ENCODE results near the gene HGF.
"Not testable (repeated sequence)": the region's sequence is repeated elsewhere in the genome, so short reads cannot be mapped to it uniquely, and the experiment has no call there.

HGF gene

DNA sequence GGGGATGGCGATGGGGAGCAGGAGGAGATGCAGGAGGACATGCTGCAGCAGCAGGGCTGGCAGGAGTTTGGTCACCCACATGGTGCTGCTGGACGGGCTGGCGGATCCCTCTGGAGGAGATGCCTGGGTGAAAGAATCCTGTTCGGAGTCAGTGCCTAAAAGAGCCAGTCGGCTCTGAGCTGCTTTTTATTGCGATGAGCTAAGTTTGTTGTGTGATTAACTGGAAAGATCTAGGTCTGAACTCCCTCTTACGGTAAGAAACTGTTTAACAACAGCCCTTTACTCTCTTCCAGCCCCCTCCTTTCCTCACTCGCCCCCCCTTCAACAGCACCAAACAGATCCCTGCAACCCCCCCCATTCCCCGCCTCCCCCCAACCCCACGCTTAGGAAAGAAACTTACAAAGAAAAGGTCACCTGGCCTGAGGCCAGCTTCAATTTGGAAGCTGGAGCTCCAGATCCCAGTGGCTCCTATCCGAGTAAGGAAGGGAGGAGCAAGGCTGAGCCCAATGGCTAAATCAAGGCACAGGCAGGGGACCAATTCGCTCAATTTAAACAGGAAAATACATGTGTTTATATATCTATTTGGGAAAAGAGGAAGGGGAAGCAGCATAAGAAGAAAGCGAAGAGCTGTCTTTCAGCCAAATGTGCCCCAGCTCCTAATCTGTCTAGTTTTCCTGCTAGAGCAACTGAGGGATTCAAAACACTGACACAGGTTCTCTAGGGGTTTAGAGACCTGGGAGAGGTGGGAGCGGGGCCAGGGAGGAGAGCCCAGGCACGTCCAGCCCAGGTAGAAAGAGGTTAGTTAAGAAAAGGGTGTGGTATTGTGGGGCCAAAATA, at the start of gene HGF:
Gene HGF, minus strand, starts transcription at position 157 of the 837 bp plus-strand sequence. Its CDS starts 76 bp downstream, at position 81.
- no peak for DNase-seq (ENCODE audit: low read depth)

GRCh38 chr7:81816312-81816711, 46.5 kb upstream of the HGF start:
- no peak for DNase-seq (ENCODE audit: low read depth)

DNA sequence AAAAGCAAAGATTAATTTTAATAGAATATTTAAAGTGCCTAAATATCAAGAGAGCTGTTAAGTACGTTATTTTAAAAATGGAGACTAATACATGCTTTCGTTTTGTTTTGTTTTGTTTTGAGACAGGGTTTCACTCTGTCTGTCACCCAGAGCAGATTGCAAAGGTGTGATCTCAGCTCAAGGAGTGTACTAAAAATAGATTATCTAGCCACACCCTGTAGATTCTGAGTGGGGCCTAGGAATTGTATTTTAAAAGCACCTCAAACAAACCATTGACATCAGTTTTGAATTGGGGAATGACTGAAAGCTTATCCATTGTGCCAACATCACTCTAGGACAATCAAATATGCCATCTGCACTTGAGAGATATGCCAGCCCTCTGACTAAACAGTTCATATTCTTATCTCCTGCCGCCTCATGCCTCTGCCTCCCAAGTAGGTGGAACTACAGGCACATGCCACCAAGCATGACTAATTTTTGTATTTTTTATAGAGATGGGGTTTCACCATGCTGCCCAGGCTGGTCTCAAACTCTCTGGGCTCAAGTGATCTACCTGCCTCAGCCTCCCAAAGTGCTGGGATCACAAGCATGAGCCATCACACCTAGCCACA, 43.1 kb upstream of the HGF start:
- not testable (repeated sequence) for DNase-seq (ENCODE audit: low read depth)

DNA sequence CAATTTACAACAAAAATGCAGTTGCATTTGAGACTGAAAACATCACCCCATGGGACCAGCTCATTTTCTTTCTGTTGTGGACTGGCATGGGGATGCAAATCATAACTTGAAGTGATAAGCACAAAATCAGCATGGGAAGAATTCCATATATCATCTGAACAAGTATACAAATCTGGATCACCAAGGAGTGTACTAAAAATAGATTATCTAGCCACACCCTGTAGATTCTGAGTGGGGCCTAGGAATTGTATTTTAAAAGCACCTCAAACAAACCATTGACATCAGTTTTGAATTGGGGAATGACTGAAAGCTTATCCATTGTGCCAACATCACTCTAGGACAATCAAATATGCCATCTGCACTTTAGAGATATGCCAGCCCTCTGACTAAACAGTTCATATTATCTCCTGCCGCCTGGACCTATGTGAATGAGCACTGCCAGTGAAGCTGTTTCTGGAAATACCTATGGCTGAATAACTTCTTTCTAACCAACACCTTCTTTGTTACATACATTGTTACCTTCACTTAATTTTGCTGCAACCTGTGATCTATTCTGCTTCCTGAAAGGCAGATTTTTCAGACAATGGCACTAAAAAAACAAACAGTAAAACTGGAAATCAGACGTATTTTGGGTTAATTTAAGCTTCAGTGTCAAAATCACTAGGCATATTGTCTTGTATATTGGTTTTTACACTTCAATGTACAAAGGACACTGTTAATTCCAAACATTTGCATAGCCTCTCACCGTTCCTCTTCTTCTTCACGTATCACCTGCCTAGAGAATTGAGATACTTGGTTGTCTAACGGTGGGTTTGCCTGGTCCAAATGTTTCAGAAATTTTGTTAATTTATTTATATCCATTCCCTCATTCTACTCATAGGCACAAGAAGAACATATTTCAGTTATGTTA, 42.4 kb upstream of the HGF start:
- DNase-seq (ENCODE audit: low read depth): no peak

DNA sequence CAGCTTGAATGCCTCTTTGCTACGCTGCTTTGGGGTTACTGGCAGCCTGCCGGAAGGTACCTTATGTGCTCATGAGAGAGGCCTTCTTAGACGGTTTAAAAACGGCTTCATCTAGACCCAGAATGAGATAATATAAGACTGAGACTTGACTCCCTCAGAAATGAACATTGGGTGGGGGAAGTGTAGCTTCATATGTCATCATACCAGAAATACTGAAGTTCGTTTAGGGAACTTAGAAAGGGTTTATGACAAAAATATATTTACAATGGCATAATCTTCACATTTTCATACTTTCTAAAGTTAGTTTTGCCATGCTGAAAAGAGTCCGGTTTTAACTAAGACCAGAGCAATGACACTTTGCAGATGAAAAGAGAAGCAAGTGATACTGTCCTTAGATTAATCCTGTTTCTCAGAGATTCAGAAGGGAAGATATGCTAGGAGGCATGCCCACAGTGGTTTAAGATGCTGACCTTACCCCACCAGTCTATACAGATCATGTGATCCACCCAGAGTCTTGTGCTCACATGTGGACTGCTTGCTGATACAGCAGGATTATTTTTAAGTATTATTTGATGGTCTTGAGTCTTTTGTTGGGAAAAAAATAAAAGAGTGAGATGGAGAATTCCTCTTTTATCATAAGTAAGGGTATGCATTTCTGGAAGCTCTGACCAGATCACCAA, 40.8 kb upstream of the HGF start:
- no peak for DNase-seq (ENCODE audit: low read depth)

- not testable (repeated sequence) for DNase-seq (ENCODE audit: low read depth)
Measured at GRCh38 chr7:81808310-81808709, 38.5 kb upstream of the HGF start.

DNA sequence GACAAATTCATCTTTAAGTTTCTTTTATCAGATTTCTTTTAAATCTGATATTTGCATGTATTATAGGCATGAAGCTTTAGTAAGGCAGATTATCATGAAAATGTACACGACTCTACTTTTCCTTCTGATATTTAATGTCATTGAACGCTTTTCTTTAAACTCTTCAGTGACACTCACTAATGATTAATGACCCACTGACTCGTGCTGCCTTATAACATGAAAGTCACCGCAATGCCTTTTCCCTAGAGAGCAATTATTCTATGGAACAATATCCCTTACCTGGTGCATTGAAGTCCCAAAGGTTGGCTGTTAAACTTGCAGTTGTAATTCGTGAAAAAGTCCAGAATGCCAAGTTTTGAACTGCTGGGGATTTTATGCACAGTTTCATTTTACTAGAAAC, 33.4 kb upstream of the HGF start:
- DNase-seq (ENCODE audit: low read depth): no peak

DNA sequence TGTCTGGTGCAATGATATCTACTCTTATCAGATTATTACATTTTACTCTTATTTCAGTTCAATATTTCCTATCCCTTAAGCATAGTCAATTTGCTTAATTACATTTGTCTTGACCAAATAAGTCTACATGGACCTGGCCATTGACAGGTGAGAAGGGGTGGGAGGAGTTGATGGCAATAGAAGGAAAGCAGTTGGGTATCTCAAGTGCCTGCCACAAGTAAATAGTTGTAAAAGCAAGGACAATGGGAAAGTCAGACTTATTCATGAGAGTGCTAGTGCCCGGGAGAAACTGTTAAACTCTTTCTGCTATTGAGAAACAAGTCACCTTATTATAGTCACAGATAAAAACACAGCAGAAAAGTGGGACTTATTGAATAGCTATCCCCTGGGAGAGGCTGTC, 32.4 kb upstream of the HGF start:
- no peak for DNase-seq (ENCODE audit: low read depth)

DNA sequence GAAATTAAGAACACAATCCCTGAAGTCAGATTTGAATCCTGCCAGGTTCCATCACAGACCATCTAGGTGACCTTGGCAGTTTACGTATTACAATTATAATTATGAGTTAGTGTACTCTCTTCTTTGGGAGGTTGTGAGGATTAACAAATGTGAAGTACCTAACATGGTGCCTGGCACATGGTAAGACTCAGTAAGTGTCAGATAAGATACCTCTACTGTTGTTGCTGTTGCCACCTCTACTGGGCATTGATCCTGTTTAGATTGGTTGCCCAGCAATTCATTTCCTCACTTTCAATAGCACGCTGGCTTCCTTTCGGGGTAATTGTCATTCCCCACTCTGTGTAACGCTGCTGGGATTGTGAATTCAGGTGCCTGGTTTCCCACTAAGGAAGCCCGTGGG, 31.7 kb upstream of the HGF start:
- DNase-seq (ENCODE audit: low read depth): no peak

DNA sequence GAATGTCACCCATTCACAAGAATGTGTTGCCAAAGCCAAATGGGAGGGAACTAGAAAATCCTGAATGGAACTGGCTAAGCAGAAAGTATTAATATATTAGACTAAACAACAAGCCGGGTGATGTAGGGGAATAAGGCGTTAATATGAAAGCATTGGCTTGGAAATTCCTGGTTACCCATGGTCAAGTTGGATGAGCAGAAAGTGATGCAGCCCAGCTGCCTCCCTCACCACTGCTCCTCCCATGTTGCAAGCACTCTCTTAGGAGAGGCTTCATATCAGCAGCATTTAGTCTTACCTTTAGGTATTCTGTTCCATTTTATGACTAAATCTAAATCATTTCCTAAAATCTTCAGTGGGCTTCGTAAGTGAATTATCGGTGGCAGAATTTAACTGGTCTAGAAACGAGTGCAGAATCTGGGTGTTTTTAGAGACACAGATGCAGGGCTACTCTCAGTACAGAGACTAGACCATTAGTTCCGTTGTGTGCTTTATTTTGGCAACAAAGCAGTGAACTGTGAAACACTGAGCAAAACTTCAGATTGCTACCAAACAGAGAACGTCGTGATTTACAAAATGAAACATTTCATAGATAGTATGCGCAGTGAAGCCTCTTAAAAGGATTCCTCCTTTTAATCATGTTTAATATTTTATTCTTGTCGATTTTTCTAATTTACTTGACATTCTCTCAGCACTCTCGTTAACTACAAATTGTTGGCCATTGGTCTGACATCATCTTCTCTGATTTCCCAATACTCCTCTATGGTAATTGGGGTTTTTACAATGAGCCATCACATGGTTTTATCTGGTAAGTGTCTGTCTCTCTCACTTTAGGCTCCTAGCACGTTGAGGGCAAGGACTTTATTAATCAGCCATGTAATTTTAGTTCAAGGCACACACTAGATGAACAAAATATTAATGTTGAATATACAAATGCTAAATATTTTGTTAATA, 22.0 kb upstream of the HGF start:
- DNase-seq (ENCODE audit: low read depth): no peak

DNA sequence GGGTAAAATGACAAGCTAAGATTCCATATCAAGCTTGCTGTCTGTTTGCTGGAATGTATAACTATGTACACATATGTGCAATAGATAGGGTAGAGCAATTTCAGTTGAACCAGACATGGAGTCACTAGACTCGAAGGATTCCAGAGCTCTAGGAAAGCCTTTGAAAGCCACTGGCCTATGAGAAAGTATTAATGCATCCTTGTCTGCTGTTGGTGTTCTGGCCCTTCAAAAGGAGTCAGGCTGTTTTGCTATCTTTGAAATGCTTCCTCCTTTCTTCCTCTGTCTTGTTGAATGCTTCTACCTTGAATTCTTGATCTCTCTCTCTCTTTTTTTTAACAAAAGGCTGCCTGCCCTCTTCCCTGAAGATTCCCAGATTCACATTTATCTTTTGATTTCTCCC, 20.8 kb upstream of the HGF start:
- DNase-seq (ENCODE audit: low read depth): no peak

GRCh38 chr7:81790120-81790500, 20.3 kb upstream of the HGF start:
- DNase-seq (ENCODE audit: low read depth): no peak

DNA sequence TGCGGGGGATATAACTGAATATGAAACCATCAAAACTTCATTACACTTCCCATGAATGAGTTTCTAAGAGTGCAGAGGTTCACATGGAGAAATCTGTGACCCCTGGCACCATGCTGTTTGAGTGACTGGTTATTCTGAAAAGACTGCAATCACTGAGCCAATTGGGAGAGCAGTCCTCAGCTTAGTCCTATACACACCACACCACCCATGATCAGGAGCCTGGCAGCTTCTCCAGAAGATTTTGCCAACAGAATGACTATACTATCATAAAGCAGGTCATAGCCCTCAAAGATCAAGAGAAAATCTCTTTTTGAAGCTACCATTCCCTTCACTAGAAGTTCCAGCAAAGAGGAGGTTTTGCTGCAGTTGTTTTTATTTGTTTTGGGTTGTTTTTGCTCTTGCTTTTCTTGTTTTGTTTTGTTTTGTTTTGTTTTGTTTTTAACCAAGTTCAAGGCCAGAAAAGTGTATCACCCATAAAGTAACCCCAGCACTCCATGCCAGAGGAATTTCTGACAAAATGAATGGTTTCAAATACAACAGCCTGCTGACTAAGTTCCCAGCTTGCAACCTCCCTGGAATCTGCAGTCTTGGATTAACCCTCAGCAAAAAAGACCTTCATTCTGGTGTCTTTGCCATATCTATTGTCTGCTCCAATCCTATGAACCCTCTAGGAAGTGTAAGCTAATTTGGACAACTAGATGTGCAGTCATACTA, 19.7 kb upstream of the HGF start:
- no peak for DNase-seq (ENCODE audit: low read depth)

DNA sequence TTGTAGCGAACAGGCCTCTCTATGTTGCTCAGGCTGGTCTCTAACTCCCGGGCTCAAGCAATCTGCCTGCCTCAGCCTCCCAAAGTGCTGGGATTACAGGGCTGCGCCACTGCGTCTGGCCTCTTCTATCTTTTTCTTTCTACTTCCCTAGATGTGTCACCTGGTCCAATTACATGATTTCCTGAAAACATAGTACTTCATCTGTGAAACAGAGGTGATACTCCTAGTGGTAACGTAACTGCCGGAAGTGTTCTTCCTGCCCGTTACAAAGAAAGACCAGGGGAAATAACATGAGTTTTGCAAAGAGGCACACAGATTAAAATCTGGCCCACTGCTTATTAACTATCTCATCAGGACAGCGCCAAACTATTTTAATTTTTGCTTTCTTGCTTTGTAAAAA, 18.4 kb upstream of the HGF start:
- no peak for DNase-seq (ENCODE audit: low read depth)

DNA sequence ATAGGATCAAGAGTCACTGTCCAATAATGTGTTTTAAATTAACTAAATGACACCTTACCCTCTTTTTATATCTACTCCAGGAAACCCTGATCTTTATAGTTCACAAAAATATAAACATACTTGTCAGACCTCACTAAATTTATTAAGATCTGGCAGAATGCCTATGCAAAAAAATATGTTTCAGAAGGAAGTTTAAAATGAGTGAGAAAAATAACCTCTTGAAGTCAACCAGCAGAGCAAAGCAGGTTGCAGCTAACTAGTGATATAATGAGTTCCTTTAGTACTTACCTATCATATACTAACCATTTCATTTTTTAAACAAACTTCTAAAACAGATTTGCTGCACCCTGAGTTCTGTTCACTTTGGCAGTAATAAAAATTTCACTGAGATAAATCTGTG, 14.0 kb upstream of the HGF start:
- DNase-seq (ENCODE audit: low read depth): no peak

- DNase-seq (ENCODE audit: low read depth): no peak
Measured at GRCh38 chr7:81780914-81781693, 11.3 kb upstream of the HGF start.

DNA sequence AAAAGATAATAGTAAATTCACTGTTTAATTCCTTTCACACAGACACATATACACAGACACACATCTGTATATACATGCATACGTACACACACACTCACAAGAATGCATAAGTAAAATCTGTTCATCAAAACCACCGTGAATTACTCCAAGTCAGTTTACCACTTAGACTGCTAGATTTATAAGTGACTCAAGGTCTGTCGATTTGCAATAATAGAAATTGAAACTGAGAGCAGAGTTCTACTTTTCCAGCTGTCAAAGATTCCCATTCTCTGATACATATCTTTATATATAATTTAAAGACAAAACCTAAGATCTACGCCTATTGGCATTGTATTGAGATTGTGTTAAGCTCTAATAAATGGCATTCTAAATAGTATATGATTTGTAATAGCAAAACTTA, 9.9 kb upstream of the HGF start:
- no peak for DNase-seq (ENCODE audit: low read depth)

DNA sequence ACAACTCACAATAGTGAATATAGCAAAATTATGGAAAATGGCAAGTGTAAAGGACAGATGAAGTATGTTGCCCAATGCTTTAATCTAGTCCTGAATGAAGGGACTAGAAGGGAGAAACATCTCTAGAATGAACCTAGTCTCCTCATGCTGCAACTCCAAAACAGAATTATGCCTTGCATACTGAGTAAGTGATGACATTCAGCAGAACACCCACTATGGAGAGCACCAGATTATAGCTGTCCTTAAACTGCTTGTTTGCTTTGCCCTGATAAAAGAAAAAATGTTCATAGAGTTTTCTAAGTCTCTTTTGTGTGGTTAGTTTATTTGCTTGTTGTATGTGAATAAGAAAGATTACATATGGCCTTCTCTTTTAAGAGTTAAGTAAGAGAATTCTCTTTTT, 7.8 kb upstream of the HGF start:
- DNase-seq (ENCODE audit: low read depth): no peak

DNA sequence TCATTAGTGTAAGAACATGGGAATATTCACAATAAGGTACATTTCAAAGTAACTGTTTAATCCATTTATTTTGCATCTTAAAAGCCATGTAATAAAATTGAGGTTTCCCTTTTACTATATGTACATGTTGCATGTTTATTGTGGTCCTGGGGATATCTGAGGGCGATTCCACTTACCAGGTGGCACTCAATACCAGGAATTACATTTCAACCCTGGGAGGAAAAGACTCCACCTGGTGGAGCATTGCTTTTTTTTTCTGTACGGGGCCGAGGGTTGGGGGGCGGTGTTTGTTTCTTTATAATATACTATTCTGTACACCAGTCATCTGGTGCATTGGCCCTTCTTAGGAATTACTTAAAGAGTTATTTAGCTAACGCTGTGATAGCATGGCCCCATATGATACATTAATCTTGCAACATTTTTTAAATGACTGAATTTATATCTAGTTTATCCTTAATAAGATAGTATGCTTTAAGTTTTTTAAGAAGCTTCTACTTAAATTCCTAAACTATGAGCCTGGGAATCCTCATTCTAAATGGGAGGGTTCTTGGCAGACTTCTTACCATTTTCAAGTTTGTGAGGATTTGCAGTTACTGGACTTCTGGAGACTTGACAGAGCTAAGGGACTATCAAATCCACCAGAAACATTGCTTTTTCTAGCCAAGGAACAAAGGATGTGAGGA, 7.2 kb upstream of the HGF start:
- DNase-seq (ENCODE audit: low read depth): no peak
